ENCODE results near the gene RRN3. TPM values are rescaled to one million over a fixed set of nuclear protein-coding genes. Genes with fewer than 3 reads are reported as not detected.
"Not testable (repeated sequence)": the region's sequence is repeated elsewhere in the genome, so short reads cannot be mapped to it uniquely, and the experiment has no call there.

RRN3 gene
- total and polyA plus RNA-seq, 9 of the 15 experiments (the other 6 are each of a cell fraction or from before 2014, with no cell fraction given): 22.2 to 49.5 (median 28.4) TPM

GRCh38 chr16:15132719-15133428, 38.8 kb upstream of the RRN3 start:
- in situ Hi-C loops (cut with MboI); H3K36me3 ChIP-seq (ENCODE audit: control insufficient read depth, insufficient read depth, low read length); H3K9ac ChIP-seq (ENCODE audit: insufficient read depth in 1 of 2, low read depth in 2 of 2, low read length in 2 of 2); H3K9me1 ChIP-seq (ENCODE audit: control insufficient read depth, insufficient read depth, low read length); DNase-seq (ENCODE audit: extremely low read depth in 1 of 4, low spot score in 3 of 4); H3K4me1 ChIP-seq (replicated peaks in 1 of 2; ENCODE audit: control insufficient read depth in 2 of 2, insufficient read depth in 2 of 2, low read length in 2 of 2); H3K9me3 ChIP-seq (replicated peaks; ENCODE audit: control insufficient read depth, insufficient read depth, low read depth, low read length); BruUV-seq (replicated peaks); H3K27me3 ChIP-seq (ENCODE audit: control insufficient read depth in 2 of 2, insufficient read depth in 2 of 2, low read length in 2 of 2); CTCF ChIA-PET (ENCODE audit: low intra/inter-chr PET ratio); POLR2A ChIA-PET; H3K4me3 ChIP-seq; FAIRE-seq; H3K27ac ChIP-seq (ENCODE audit: extremely low read depth, low read depth, low read length); H3K4me2 ChIP-seq (ENCODE audit: insufficient read depth, low read length); H4K20me1 ChIP-seq (replicated peaks; ENCODE audit: control insufficient read depth, insufficient read depth, low read length); intact Hi-C loops (cut with micrococcal nuclease); H3K79me2 ChIP-seq (ENCODE audit: control insufficient read depth, insufficient read depth, low read length); ATAC-seq; H2AFZ ChIP-seq (ENCODE audit: low read depth, low read length): not testable (repeated sequence)
- 89% methylated on average over 7 of the region's 41 CpGs for WGBS (ENCODE audit: insufficient coverage, low coverage, missing lambda C conversion rate)

- in situ Hi-C loops (cut with MboI); FAIRE-seq; H3K27ac ChIP-seq (ENCODE audit: extremely low read depth, low read depth, low read length); ATAC-seq; intact Hi-C loops (cut with micrococcal nuclease); DNase-seq (ENCODE audit: extremely low read depth in 1 of 4, low spot score in 3 of 4); POLR2A ChIA-PET; H3K36me3 ChIP-seq (ENCODE audit: control insufficient read depth, insufficient read depth, low read length); H4K20me1 ChIP-seq (replicated peaks; ENCODE audit: control insufficient read depth, insufficient read depth, low read length); CTCF ChIA-PET (ENCODE audit: low intra/inter-chr PET ratio); H3K9me3 ChIP-seq (replicated peaks; ENCODE audit: control insufficient read depth, insufficient read depth, low read depth, low read length); H3K4me2 ChIP-seq (ENCODE audit: insufficient read depth, low read length); H3K9me1 ChIP-seq (ENCODE audit: control insufficient read depth, insufficient read depth, low read length); H2AFZ ChIP-seq (ENCODE audit: low read depth, low read length); H3K79me2 ChIP-seq (ENCODE audit: control insufficient read depth, insufficient read depth, low read length); H3K9ac ChIP-seq (ENCODE audit: insufficient read depth in 1 of 2, low read depth in 2 of 2, low read length in 2 of 2); H3K4me3 ChIP-seq; H3K4me1 ChIP-seq (replicated peaks in 1 of 2; ENCODE audit: control insufficient read depth in 2 of 2, insufficient read depth in 2 of 2, low read length in 2 of 2); BruUV-seq (replicated peaks); H3K27me3 ChIP-seq (ENCODE audit: control insufficient read depth in 2 of 2, insufficient read depth in 2 of 2, low read length in 2 of 2): not testable (repeated sequence)
- 94% methylated on average over 17 of the region's 51 CpGs for WGBS (ENCODE audit: insufficient coverage, low coverage, missing lambda C conversion rate)
Observed at GRCh38 chr16:15130943-15131700, 37.0 kb upstream of the RRN3 start.

GRCh38 chr16:15130256-15130932, 36.3 kb upstream of the RRN3 start:
- H3K27ac ChIP-seq (ENCODE audit: extremely low read depth, low read depth, low read length); H3K36me3 ChIP-seq (ENCODE audit: control insufficient read depth, insufficient read depth, low read length); H3K4me3 ChIP-seq; H3K4me2 ChIP-seq (ENCODE audit: insufficient read depth, low read length); H2AFZ ChIP-seq (ENCODE audit: low read depth, low read length); H3K9me1 ChIP-seq (ENCODE audit: control insufficient read depth, insufficient read depth, low read length); H3K4me1 ChIP-seq (replicated peaks in 1 of 2; ENCODE audit: control insufficient read depth in 2 of 2, insufficient read depth in 2 of 2, low read length in 2 of 2); H3K9me3 ChIP-seq (replicated peaks; ENCODE audit: control insufficient read depth, insufficient read depth, low read depth, low read length); CTCF ChIA-PET (ENCODE audit: low intra/inter-chr PET ratio); POLR2A ChIA-PET; intact Hi-C loops (cut with micrococcal nuclease); H3K79me2 ChIP-seq (ENCODE audit: control insufficient read depth, insufficient read depth, low read length); FAIRE-seq; BruUV-seq (replicated peaks); H3K27me3 ChIP-seq (ENCODE audit: control insufficient read depth in 2 of 2, insufficient read depth in 2 of 2, low read length in 2 of 2); in situ Hi-C loops (cut with MboI); ATAC-seq; DNase-seq (ENCODE audit: extremely low read depth in 1 of 4, low spot score in 3 of 4); H4K20me1 ChIP-seq (replicated peaks; ENCODE audit: control insufficient read depth, insufficient read depth, low read length); H3K9ac ChIP-seq (ENCODE audit: insufficient read depth in 1 of 2, low read depth in 2 of 2, low read length in 2 of 2): not testable (repeated sequence)
- WGBS (ENCODE audit: insufficient coverage, low coverage, missing lambda C conversion rate): 94% methylated on average over 10 of the region's 37 CpGs
